ENCODE measurements around the gene PDE10A.
"Not testable (repeated sequence)": the region's sequence is repeated elsewhere in the genome, so short reads cannot be mapped to it uniquely, and the experiment has no call there.

The PDE10A gene

GRCh38 chr6:165615636-165616035 is 47.4 kb downstream of the PDE10A start:
- H3K9me3 ChIP-seq (ENCODE audit: control insufficient read depth in 5 of 5, low read length in 5 of 5): no peaks in the 10 kb centered on the region
- H3K9ac ChIP-seq (ENCODE audit: low read length in 5 of 5): peak overlapping the region in 2 of 5 donors; percentile 2 to 60
- H3K27ac ChIP-seq (ENCODE audit: low read depth, low read length): peak overlapping the region; percentile 32

GRCh38 chr6:165611294-165611693 is 51.7 kb downstream of the PDE10A start:
- no peaks in the 10 kb centered on the region for H3K27me3 ChIP-seq (ENCODE audit: control insufficient read depth in 5 of 5, insufficient read depth in 4 of 5, low read length in 5 of 5)
- H3K4me3 ChIP-seq (ENCODE audit: low read depth in 1 of 5, low read length in 5 of 5): no peak overlapping the region
- H3K9ac ChIP-seq (ENCODE audit: low read length in 5 of 5): no peak overlapping the region
- H3K9me3 ChIP-seq (ENCODE audit: control insufficient read depth in 5 of 5, low read length in 5 of 5): no peaks in the 10 kb centered on the region
- H3K27ac ChIP-seq (ENCODE audit: low read depth, low read length): no peak overlapping the region
- H3K4me1 ChIP-seq (ENCODE audit: control insufficient read depth in 5 of 5, insufficient read depth in 5 of 5, low read length in 5 of 5): peaks cover 3 to 8% (median 7%) of the 10 kb centered on the region in 5 donors
- H3K36me3 ChIP-seq (ENCODE audit: control insufficient read depth in 5 of 5, insufficient read depth in 5 of 5, low read length in 5 of 5): no peaks in the 10 kb centered on the region

More at GRCh38 chr6:165615636-165616035, 47.4 kb downstream of the PDE10A start:
- Histone ChIP-seq H3K36me3 (ENCODE audit: control insufficient read depth in 5 of 5, insufficient read depth in 5 of 5, low read length in 5 of 5) (no peaks in the 10 kb centered on the region), H3K4me1 (ENCODE audit: control insufficient read depth in 5 of 5, insufficient read depth in 5 of 5, low read length in 5 of 5) (peaks cover 3 to 12% (median 11%) of the 10 kb centered on the region in 5 donors), H3K4me3 (ENCODE audit: low read depth in 1 of 5, low read length in 5 of 5) (peak overlapping the region; percentile 52 to 73 (median 64)), H3K27me3 (ENCODE audit: control insufficient read depth in 5 of 5, insufficient read depth in 4 of 5, low read length in 5 of 5) (no peaks in the 10 kb centered on the region)

- not testable (repeated sequence) for H3K27ac ChIP-seq (ENCODE audit: low read depth, low read length); H3K36me3 ChIP-seq (ENCODE audit: control insufficient read depth in 5 of 5, insufficient read depth in 5 of 5, low read length in 5 of 5); H3K9me3 ChIP-seq (ENCODE audit: control insufficient read depth in 5 of 5, low read length in 5 of 5); H3K4me1 ChIP-seq (ENCODE audit: control insufficient read depth in 5 of 5, insufficient read depth in 5 of 5, low read length in 5 of 5); H3K9ac ChIP-seq (ENCODE audit: low read length in 5 of 5); H3K4me3 ChIP-seq (ENCODE audit: low read depth in 1 of 5, low read length in 5 of 5); H3K27me3 ChIP-seq (ENCODE audit: control insufficient read depth in 5 of 5, insufficient read depth in 4 of 5, low read length in 5 of 5)
Measured at GRCh38 chr6:165608577-165608976, 54.5 kb downstream of the PDE10A start.

GRCh38 chr6:165606740-165607008 is 56.4 kb downstream of the PDE10A start:
- H3K36me3 ChIP-seq (ENCODE audit: control insufficient read depth in 5 of 5, insufficient read depth in 5 of 5, low read length in 5 of 5): no peaks in the 10 kb centered on the region
- no peaks in the 10 kb centered on the region for H3K27me3 ChIP-seq (ENCODE audit: control insufficient read depth in 5 of 5, insufficient read depth in 4 of 5, low read length in 5 of 5)
- H3K4me1 ChIP-seq (ENCODE audit: control insufficient read depth in 5 of 5, insufficient read depth in 5 of 5, low read length in 5 of 5): peaks cover 0 to 3% (median 0%) of the 10 kb centered on the region in 5 donors
- H3K27ac ChIP-seq (ENCODE audit: low read depth, low read length): no peak overlapping the region
- H3K4me3 ChIP-seq (ENCODE audit: low read depth in 1 of 5, low read length in 5 of 5): no peak overlapping the region
- no peak overlapping the region for H3K9ac ChIP-seq (ENCODE audit: low read length in 5 of 5)
- no peaks in the 10 kb centered on the region for H3K9me3 ChIP-seq (ENCODE audit: control insufficient read depth in 5 of 5, low read length in 5 of 5)

- H3K4me1 ChIP-seq (ENCODE audit: control insufficient read depth in 5 of 5, insufficient read depth in 5 of 5, low read length in 5 of 5): peaks cover 0 to 3% (median 0%) of the 10 kb centered on the region in 5 donors
- H3K9ac ChIP-seq (ENCODE audit: low read length in 5 of 5): no peak overlapping the region
- H3K27me3 ChIP-seq (ENCODE audit: control insufficient read depth in 5 of 5, insufficient read depth in 4 of 5, low read length in 5 of 5): no peaks in the 10 kb centered on the region
- no peak overlapping the region for H3K4me3 ChIP-seq (ENCODE audit: low read depth in 1 of 5, low read length in 5 of 5)
- H3K36me3 ChIP-seq (ENCODE audit: control insufficient read depth in 5 of 5, insufficient read depth in 5 of 5, low read length in 5 of 5): no peaks in the 10 kb centered on the region
- no peaks in the 10 kb centered on the region for H3K9me3 ChIP-seq (ENCODE audit: control insufficient read depth in 5 of 5, low read length in 5 of 5)
- no peak overlapping the region for H3K27ac ChIP-seq (ENCODE audit: low read depth, low read length)
Measured at GRCh38 chr6:165605901-165606739, 56.9 kb downstream of the PDE10A start.

- Histone ChIP-seq H3K9ac (ENCODE audit: low read length in 5 of 5) (no peak overlapping the region), H3K9me3 (ENCODE audit: control insufficient read depth in 5 of 5, low read length in 5 of 5) (no peaks in the 10 kb centered on the region), H3K27ac (ENCODE audit: low read depth, low read length) (no peak overlapping the region), H3K4me1 (ENCODE audit: control insufficient read depth in 5 of 5, insufficient read depth in 5 of 5, low read length in 5 of 5) (peaks cover 0 to 3% (median 0%) of the 10 kb centered on the region in 5 donors), H3K4me3 (ENCODE audit: low read depth in 1 of 5, low read length in 5 of 5) (no peak overlapping the region), H3K27me3 (ENCODE audit: control insufficient read depth in 5 of 5, insufficient read depth in 4 of 5, low read length in 5 of 5) (no peaks in the 10 kb centered on the region), H3K36me3 (ENCODE audit: control insufficient read depth in 5 of 5, insufficient read depth in 5 of 5, low read length in 5 of 5) (no peaks in the 10 kb centered on the region)
Measured at GRCh38 chr6:165605182-165605875, 57.7 kb downstream of the PDE10A start.

GRCh38 chr6:165602291-165602690 is 60.8 kb downstream of the PDE10A start:
- H3K27me3 ChIP-seq (ENCODE audit: control insufficient read depth in 5 of 5, insufficient read depth in 4 of 5, low read length in 5 of 5): no peaks in the 10 kb centered on the region
- H3K9me3 ChIP-seq (ENCODE audit: control insufficient read depth in 5 of 5, low read length in 5 of 5): no peaks in the 10 kb centered on the region
- no peak overlapping the region for H3K27ac ChIP-seq (ENCODE audit: low read depth, low read length)

GRCh38 chr6:165600606-165601005 is 62.4 kb downstream of the PDE10A start:
- no peak overlapping the region for H3K4me3 ChIP-seq (ENCODE audit: low read depth in 1 of 5, low read length in 5 of 5)
- no peak overlapping the region for H3K27ac ChIP-seq (ENCODE audit: low read depth, low read length)
- H3K27me3 ChIP-seq (ENCODE audit: control insufficient read depth in 5 of 5, insufficient read depth in 4 of 5, low read length in 5 of 5): no peaks in the 10 kb centered on the region
- H3K4me1 ChIP-seq (ENCODE audit: control insufficient read depth in 5 of 5, insufficient read depth in 5 of 5, low read length in 5 of 5): peaks cover 0 to 3% (median 0%) of the 10 kb centered on the region in 5 donors
- no peaks in the 10 kb centered on the region for H3K36me3 ChIP-seq (ENCODE audit: control insufficient read depth in 5 of 5, insufficient read depth in 5 of 5, low read length in 5 of 5)
- H3K9ac ChIP-seq (ENCODE audit: low read length in 5 of 5): no peak overlapping the region
- H3K9me3 ChIP-seq (ENCODE audit: control insufficient read depth in 5 of 5, low read length in 5 of 5): no peaks in the 10 kb centered on the region

More at GRCh38 chr6:165602291-165602690, 60.8 kb downstream of the PDE10A start:
- H3K4me3 ChIP-seq (ENCODE audit: low read depth in 1 of 5, low read length in 5 of 5): no peak overlapping the region
- H3K9ac ChIP-seq (ENCODE audit: low read length in 5 of 5): no peak overlapping the region
- peaks cover 0 to 3% (median 0%) of the 10 kb centered on the region in 5 donors for H3K4me1 ChIP-seq (ENCODE audit: control insufficient read depth in 5 of 5, insufficient read depth in 5 of 5, low read length in 5 of 5)
- H3K36me3 ChIP-seq (ENCODE audit: control insufficient read depth in 5 of 5, insufficient read depth in 5 of 5, low read length in 5 of 5): no peaks in the 10 kb centered on the region

- Histone ChIP-seq H3K9ac (ENCODE audit: low read length in 5 of 5) (no peak overlapping the region), H3K27me3 (ENCODE audit: control insufficient read depth in 5 of 5, insufficient read depth in 4 of 5, low read length in 5 of 5) (no peaks in the 10 kb centered on the region), H3K27ac (ENCODE audit: low read depth, low read length) (no peak overlapping the region), H3K36me3 (ENCODE audit: control insufficient read depth in 5 of 5, insufficient read depth in 5 of 5, low read length in 5 of 5) (no peaks in the 10 kb centered on the region), H3K4me1 (ENCODE audit: control insufficient read depth in 5 of 5, insufficient read depth in 5 of 5, low read length in 5 of 5) (no peaks in the 10 kb centered on the region), H3K4me3 (ENCODE audit: low read depth in 1 of 5, low read length in 5 of 5) (no peak overlapping the region), H3K9me3 (ENCODE audit: control insufficient read depth in 5 of 5, low read length in 5 of 5) (no peaks in the 10 kb centered on the region)
Measured at GRCh38 chr6:165599596-165600487, 63.2 kb downstream of the PDE10A start.
